MV-4-11 (cell line): Measurements from ENCODE around the gene SPSB4.

Experiments used
- DNase-seq: peaks from one replicate; lab custom pipeline; 2025; lab: John Stamatoyannopoulos, UW

The SPSB4 gene

DNA sequence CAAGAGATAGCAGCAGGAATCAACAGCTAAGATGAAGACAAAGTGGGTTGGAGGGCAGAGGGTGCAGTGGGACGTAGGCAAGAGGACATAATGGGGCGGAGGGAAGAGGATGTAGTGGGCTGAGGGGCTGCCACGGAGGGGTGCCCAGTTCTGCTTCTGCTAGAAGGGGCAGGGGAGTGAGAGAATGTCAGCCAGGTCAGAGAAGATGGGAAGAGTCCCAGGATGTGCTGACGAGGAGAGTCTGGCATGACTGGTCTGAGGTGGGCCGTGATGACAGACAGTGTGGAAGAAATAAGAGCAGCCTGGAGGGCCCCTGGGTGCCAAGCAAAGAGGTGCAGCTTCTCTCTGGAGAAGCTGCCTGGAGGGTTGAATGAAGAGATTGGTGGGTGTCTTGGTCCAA is 4.0 kb downstream of the SPSB4 start:
- no peak for DNase-seq

DNA sequence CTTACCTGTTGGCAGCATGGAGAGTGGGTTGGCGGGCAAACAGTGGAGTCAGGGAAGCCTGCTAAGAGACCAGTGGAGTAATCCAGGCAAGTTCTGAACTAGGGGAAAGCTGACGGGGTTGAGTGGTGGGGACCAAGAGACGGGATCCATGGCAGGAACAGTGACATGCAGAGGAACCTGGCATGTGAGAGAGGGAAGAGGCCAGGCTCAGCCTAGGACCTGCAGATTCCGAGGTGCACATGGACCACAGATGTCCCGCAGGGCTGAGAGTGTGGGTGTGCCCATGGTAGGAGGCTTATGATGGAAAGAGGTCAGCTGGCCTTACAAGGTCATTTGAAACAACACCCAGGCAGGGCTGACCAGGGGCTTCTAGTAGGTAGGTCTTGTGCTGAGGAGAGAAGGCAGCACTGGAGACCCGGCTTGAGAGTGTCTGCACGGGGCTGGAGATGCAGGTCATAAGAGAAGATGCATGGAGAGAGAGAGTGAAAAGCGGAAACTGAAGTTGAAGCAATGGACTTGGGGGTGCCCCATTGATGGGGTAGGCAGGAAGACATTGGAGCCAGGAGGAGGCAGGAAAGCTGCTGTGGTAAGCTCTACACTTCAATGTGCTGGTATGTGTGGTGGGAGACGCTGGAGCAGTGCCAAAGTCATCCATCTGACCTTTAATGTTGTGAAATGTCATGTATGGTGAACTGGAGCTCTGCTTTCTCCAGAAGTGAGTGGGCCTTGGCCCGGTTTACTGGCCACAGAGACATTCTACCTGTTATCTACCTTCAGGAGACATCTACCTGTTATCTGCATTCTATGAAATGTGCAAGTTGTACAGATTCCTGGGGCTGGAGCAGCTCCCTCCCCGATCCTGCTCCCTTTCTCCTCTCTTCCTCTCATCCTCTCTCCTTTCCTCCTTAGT is 4.6 kb downstream of the SPSB4 start:
- DNase-seq: no peak

DNA sequence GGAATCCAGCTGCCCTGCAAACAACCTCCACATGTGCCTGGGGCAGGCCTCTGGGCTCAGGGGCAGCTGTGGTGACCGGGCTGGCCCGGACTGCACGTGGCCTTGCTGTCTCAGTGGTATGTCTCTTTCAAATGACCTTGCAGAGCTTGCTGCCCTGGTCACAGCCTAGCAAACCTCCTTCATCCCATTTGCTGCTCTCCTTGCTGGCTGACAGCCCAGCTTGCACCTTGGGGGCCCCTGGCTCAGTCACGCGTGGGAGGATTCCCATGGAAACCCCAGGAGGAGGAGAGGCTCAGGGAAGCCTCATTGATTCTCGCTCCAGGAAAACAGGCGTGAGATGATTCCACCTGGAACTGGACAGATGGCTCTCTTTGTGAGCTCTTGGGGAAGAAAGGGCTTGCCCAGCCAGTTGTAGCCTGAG is 5.6 kb downstream of the SPSB4 start:
- DNase-seq: no peak

DNA sequence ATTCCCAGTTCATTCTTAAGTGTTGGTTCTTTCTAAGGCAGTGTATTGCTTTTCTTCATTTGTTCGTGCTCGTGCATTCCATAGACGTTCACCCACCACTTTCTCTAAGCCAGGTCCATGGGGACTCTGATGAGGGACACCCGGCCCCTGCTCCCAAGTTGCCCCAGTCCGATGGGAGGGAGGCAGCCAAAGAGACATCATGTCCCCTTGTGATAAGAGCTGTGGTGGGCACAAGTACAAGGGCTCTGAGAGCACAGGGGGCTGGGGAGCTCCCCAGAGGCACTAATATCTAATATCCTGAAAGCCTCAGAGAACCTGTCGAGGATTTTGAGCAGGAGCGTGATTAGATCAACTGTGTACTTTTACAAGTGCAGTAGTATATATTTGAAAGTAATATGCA is 6.3 kb downstream of the SPSB4 start:
- DNase-seq: no peak

DNA sequence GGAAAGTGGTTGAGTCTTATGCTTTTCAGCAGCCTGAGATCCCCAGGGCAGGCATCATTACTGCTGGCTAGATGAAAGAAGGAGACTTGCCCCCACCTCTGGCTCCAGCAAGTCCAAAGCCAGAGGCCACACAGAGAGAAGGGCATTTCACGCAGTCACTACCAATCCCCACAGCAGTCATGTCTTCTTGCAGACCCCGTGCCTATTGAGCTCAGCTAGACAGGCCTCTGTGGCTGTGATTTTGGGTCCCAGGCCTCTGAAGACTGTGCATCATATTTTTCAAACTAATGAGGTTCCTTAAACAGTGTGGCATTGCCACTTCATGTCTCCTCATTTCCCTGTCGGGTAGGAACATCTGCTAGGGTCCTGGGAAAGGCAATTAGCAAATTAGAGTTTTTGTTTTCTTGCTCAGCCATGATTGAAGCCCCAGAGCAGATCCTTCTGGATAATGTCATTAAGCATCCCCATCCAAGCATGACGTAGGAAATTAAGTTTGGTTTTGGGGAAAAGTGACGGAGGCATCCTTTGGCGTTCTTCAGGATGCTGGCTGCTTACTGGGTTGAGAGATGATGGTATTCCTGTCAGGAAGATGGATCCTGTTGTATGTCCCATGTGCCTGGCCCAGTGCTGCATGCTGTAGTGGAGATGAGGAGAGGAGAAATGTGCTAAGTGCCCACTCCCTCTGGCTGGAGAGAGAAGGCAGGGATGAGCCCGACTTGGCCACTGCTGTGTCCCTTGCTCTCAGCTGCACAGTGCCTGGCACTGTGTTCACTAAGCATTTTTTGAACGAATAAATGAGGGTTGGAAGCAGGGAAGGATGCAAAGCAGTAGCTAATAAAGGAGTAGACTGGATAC is 7.0 kb downstream of the SPSB4 start:
- DNase-seq: no peak

DNA sequence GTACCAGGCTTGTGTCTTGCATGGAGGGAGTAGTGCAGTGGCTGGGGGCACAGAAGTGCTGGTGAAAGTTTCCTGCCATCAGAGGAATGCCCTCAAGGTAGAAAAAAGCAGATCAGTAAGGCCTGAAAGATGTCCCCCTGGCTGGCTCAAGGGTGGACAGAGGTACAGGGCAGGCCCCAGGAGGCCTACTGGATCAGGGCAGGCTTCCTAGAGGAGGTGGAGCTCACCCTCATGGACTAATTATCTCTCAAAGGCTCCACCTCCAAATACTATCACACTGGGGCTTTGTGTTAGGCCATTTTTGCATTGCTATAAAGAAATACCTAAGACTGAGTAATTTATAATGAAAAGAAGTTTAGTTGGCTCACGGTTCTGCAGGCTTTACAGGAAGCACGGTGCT is 7.8 kb downstream of the SPSB4 start:
- no peak for DNase-seq

DNA sequence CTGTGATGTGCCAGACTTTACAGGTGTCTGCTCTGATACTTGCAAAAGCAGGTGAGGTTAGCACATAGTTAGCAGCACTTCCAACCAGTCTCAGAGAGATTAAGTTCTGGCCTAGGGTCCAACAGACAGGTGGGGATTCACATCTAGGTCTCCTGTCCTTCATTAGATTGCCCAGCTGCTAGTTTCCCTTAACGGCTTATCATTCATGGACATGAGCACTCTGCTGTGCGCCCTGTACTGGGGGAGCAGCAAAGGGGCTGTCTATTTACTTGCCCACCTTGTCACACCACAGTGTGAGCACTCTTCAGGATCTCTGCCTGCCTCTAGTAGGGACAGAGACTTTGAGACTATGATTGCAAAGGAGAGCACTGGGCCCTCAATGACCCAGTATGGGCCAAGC is 8.7 kb downstream of the SPSB4 start:
- no peak for DNase-seq

DNA sequence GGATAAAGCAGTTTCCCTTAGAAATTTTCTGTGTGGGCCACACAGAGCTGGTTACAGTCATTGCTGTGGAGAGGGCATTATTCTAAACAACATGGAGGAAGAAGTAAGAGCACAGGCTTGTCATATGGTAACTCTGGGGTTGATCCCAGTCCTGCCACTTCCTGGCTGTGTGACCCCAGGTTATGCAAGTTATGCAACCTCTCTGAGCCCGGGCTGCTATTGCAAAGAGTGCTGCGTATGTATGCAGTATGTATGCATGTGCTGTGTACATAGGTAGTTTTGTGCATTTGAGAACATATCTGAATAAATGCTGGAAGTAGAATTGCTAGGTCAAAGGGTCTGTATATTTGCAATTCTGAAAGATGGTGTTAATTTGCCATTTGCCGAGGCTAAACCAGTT is 9.2 kb downstream of the SPSB4 start:
- DNase-seq: peak; percentile 40

DNA sequence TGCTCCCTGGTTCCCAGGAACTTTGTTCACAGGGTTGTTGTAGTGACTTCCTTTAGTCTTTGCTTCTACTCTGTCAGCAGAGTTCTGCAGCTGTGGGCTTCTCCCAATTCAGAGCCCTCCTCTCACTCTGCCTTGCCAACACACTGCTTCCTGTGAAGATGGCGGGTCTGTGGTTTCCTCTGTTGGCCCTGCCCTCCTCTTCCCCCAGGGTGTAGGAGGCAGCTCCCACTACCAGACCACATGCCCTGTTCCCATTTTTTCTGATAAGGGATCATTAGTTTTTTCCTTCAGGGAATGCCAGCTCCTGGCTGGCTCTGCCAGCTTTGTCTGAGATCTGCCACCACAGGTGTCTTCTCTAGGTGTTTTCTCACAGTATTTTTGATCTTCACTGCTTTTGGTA is 12.7 kb downstream of the SPSB4 start:
- no peak for DNase-seq

DNA sequence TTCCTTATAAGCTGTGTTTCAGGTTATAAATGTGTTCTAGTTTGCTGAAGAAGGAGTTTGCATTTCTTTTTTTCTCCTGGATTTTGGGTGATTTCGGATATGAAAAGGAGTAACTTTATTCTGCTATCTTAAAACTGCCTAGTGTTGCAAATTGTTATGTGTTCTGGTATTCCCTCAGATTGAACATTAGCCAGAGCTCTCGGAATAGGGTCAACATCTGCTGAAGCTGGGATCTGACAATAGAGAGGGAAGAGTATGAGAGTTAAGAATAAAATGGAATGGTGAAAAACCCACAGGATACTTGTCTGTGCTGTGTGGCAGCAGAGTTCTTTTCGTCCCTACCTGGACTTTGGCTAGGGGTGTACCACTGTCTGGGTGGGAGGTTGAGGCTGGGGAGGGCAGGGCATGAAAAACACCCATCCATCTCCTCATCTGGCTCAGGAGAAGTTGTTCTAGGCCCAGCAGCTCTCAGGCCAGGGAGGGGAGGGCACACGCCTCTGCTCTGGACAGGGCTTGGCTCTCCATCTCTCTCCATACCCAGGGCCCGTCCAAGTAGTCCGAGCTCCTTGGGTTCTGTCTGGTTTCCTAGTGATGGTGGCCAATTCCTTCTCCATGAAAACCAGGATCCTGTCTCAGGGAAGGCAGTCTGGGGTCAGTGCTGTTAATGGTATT is 13.2 kb downstream of the SPSB4 start:
- DNase-seq: no peak

DNA sequence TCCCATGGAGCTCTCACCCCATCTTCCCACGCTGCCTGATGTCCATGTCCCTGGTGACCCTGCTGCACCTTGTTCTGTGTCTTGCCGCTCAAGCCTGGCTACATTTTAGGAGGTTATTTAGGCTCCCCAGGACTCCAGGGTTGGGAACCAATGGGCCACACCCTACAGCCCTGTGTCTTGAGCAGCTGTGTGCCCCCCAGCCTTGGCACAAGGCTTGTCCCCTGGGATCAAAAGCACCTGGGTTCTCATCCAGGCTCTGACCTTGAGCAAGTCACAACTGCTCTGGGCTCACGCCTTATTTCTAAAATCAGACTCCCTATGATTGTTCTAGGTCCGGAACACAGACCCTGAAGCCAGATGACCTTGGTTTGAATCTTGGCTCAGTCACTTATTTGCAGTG is 14.1 kb downstream of the SPSB4 start:
- DNase-seq: no peak

DNA sequence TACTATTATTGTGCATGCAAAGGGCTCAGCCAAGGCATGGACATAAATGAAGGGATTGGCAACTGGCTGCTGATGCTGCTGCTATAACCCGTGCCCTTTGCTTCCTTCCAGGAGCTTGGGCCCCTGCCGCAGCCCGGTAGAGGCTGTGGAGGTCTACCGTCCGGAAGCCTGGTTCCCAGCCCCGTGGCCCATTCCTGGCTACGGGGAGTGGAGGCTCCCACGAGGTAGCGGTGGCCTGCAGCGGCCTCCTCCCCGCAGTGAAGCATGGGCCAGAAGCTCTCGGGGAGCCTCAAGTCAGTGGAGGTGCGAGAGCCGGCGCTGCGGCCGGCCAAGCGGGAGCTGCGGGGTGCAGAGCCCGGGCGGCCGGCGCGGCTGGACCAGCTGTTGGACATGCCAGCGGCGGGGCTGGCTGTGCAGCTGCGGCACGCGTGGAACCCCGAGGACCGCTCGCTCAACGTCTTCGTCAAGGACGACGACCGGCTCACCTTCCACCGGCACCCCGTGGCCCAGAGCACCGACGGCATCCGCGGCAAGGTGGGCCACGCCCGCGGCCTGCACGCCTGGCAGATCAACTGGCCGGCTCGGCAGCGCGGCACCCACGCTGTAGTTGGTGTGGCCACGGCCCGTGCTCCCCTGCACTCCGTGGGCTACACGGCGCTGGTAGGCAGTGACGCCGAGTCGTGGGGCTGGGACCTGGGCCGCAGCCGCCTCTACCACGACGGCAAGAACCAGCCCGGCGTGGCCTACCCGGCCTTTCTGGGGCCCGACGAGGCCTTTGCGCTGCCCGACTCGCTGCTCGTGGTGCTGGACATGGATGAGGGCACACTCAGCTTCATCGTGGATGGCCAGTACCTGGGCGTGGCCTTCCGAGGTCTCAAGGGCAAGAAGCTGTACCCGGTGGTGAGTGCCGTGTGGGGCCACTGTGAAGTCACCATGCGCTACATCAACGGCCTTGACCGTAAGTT is 15.0 kb downstream of the SPSB4 start:
- no peak for DNase-seq

DNA sequence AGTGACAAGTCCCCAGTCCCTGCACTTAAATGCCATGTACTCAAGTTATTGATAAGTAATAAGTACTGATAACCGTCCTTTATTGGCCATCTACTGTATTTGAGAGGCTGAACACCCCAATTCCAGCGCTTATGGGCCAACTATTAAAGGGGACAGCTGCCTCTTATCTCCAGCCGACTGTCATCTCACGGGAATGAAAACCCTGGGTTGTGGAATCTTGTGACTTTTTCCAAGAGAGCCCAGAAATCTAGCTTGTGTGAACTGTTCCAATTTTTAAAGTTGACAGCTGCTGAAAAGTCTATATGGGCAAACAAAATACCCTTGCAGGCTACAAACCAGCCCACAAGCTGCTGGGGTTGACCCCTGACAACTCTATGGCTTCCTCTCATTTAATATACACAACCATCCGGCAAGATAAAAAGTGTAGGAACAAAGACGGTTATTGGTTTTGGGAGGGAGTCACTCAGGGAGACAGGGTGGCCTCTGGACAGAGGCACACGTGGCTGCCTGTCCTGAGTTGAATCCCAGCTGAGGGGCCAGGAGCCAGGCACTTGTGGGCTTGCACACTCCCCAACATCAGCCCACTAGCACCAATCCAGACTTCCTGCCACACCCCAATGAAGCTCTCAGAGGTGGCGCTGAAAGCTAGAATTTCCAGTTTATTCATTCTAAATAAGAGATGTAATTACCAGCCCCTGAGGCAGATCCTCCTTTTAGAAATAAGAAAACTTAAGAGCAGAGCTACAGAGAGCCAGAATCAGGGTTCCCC is 16.2 kb downstream of the SPSB4 start:
- no peak for DNase-seq

DNA sequence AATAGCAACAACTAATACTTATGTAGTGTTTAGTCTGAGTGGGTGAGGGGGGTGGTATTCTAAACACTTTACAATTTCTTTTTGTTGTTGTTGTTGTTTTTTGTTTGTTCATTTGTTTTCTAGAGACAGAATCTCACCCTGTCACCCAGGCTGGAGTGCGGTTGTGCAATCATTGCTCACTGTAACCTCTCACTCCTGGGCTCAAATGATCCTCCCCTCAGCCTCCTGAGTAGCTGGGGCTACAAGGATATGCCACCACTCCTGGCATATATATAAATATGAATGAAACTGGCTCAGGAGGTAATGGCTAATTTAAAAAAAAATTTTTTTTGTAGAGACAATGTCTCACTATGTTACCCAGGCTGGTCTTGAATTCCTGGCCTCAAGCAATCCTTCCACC is 19.1 kb downstream of the SPSB4 start:
- DNase-seq: no peak

DNA sequence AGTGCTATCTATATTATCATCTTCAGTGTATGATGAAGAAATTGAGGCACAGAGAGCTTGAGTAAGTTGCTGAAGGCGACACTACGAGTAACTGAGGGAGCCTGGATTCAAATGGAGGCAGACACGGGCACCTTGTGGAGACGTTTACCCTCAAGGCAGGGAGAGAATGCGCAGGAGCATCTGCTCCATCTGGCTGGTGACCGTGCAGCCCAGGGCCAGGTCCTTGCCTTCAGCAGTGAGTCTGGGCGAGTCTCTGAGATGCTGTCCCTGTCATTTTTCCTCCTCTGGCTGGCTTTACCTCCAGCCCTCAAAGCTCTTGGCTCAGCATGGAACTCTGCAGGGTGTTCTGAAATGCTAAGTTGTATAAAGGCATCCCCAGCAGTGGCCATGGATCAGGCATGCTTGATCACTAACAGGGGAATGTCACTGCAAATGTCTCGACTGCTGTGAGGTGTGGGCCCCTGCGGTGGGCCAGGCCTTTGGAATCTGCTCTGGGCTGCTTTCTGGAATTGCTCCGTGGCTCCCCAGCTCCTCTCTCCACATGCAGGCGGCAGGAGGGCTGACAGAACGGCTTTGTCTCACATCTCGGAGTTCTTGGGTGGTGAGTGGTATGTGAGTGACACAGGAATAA is 19.7 kb downstream of the SPSB4 start:
- no peak for DNase-seq

DNA sequence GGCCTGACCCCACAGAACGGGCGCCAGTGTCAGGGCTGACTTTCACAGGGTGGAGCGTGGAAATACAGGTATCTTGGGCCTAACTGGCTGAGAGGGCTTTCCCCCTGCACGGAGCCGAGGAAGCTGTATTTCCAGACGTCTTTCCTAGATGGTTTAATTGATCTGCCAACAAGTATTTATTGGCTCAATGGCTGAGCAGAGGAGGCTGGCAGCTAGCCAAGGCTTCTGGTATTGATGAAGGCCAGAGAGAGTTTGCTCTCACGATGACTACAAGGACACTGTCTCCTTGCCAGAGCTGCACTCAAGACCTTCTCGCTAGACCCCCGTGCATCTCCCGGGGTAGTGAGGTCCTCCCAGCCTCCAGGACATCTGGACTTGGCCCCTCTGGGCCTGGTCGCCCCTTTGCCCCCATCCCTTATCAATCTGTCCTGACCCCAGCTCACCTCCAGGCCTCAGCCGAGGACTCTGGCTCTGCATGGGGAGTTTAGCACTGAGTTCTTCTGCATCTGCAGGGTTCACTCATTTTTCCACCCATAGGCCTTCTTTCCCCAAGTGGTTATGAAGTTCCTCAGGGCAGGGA is 20.6 kb downstream of the SPSB4 start:
- DNase-seq: no peak

DNA sequence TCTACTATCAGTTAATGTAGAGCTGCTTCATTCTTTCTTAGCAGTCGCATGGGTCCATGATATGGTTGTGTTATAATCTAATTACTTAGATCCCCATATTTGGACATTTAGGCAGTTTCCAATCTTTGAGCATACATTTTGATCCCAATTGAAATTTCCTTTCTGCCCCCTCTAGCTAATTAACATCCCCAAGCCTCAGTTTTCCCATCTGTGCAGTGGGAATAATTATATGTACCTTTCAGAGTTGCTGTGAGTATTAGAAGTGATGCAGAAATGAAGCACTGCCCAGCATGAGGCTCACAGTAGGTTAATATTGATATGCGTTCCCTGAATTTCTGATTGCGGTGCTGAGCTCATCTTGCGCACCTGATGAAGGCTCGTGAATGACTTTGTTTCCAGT is 21.8 kb downstream of the SPSB4 start:
- DNase-seq: no peak

DNA sequence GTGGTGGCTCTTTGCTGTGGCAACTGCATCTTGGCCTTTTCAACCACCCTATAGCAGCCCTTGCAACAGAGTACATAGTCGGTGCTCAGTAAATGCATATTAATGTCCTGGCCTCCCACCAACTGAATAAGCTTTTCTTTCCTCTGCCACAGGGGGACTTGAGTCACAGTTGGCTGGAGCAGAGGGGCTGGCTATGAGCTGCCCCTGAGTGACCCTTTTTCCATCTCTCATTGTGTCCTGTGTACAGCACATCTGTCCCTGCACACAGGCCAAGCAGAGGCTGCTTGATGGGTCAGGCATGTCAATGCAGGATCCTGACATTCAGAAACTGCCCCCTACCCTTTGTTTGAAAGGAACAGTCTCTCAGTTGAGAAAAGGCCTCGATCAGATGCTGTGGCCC is 22.4 kb downstream of the SPSB4 start:
- no peak for DNase-seq

DNA sequence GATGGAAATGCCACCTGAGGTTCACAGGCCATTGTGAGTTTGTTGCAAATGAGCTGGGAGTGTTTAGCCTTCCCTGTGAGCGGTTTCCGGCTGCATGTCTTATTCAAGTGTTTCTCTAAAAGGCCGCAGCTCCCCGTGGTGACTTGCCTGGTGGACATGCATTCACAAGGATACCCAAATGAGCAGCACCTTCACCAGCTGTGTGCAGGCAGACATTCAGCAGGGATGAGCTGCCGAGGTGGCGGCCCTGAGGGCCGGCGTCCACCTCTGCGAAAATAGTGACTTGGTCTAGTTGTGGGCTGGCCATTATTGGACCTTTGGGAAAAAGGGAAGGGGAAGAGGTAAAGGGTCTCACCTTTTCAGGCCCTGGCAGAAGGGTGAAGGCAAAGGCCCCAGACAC is 23.4 kb downstream of the SPSB4 start:
- DNase-seq: no peak
